GM18502 (cell line): Measurements from ENCODE around the gene QKI.
"Not testable (repeated sequence)": the region's sequence is repeated elsewhere in the genome, so short reads cannot be mapped to it uniquely, and the experiment has no call there.

ENCODE experiments used
- ATAC-seq: cut with Tn5 transposase; IDR thresholded peaks from one replicate; pipeline ENCODE4 v1.9.1; 2021; ENCODE audit warnings: mild to moderate bottlenecking; ENCODE audit not compliant: unreplicated experiment, poor library complexity

QKI gene

GRCh38 chr6:163412801-163413344 is 1.6 kb upstream of the QKI start:
- ATAC-seq: no peak

DNA sequence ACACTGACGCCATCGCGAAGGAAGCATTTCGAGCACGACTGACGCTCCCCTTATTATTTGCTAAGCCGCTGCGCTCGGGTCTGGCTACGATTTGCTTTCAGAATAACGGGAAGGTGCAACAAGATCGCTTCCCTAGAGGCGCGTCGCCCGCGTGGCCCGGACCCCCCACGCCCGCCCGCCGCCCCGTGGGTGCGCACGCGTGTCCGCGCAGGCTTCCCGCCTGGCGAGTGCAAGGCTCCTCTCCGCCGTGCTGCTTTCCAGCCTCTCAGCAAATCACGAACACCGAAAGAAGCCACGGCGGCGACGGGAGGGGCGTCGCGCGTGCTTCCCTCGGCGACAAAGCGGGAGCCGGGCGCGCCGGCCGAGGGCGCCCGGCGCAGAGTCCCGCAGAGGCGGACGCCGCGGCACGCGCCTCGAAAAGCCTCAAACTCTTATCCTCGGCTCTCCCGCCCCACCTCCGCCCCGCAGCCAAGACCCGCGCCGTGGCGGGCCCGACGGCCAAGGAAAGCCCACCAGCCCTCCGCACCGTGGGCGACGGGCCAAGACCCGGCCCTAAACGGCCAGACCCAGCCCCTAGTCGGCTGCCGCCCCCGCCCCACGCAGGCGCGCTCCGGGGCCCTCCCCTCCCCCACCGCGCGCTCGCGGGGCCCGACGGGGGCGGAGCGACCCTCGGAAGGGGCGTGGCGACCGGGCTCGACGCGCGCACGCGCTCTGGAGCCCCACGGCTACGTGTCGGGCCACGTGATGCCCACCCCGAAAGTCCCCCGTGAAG is 987 bp upstream of the QKI start:
- peak; percentile 49 for ATAC-seq

DNA sequence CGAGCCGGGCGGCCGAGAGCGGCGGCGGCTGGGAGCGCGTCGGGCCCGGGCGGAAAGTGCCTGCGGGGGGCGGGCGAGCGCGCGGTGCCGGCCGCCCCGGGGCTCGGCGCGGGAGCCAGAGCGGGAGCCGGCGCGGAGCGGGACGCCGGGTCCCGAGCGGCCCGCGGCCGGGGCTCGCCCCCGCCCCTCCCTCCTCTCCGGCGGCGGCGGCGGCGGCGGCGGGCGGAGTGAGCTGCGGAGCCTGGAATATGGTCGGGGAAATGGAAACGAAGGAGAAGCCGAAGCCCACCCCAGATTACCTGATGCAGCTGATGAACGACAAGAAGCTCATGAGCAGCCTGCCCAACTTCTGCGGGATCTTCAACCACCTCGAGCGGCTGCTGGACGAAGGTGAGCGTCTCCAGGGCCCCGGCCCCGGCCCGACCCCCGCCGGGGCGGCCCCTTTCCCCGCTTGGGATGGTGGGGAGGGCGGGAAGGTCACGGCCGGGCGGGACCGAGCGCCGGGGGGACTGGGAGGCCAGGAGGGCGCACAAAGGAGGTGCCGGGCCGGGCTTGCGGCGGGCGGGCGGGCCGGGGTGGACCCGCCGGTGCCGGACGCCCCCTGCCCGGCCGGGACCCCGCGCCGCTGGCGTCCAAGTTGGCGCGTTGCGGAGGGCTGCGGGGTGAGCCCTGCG is 565 bp downstream of the QKI start:
- peak; percentile 0 for ATAC-seq

- ATAC-seq: peak; percentile 2
Observed at GRCh38 chr6:163415620-163416556, 1.4 kb downstream of the QKI start.

GRCh38 chr6:163416557-163417253 is 2.2 kb downstream of the QKI start:
- ATAC-seq: no peak

- no peak for ATAC-seq
Observed at GRCh38 chr6:163417595-163417994, 3.1 kb downstream of the QKI start.

DNA sequence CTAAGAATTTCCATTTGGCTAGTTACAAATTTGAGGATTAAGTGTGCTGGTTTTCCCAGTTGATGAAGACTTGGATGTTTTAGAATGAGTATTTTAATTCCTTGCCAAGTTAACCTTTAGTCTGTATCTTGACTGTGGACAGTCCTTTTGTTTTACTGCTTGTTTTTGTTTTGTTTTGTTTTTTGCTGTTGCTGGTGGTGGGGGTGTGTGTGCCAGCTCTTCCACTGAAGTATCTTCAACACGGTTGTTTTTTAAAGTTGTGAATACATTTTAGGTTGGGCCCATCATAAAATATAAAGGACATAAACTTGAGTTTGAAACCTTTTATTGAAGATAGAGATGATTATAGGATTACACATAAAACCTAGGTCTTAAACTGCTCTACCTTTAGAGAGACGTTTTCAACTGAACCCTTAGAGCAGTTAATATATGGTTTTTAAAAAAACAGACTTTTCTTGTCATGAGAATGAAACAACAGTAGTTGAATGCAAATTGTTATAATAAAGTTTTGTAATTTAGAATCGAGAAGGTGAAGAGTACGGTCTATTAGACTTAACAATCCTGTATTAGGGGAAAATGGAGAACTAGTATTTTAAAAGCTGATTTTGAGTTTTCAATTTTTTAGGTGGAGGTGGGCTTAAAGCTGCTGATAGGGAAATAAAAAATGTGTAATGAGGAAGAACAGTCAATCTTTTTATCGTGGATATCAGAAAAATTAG is 4.0 kb downstream of the QKI start:
- no peak for ATAC-seq

DNA sequence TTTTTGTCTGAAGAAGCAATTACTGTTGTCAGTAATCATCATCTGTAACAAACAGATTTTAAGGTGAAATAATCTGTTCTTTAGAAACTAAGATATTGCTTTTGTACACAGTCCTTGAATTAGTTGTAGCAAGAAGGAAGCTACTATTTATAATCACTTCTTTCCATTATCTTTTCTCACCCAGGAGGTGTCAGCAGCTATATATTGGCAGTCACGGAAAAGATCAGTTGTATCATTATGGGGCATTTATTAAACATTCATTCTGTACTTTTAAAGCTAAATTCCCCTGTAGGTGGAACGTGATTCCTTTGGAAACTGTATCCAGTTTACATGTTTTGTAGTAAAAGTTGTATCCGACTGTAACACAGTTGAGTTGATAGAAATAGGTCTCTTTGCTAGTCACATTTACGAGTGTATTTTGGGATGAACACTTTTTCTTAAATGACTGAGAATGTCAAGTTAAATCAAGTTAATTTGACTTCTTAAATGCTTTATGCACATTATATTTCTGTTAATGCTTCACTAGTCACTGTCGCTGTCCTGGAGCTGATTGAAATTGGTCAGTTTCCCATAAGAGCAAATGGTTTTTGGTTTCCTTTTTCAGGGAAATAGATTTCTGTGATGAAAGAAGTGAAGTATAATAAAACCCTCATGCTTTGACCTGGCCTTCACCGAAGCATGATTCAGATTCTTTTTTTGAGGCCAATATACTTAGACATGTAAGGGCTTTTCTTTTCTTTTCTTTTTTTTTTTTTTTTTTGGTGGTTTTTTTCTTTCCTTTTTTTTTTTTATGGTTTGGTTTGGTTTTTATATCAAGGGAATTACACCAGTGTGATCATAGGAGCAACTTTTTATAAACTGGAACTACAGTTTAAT is 5.1 kb downstream of the QKI start:
- no peak for ATAC-seq

GRCh38 chr6:163420289-163420614 is 5.7 kb downstream of the QKI start:
- no peak for ATAC-seq

- ATAC-seq: no peak
Observed at GRCh38 chr6:163422550-163422949, 8.0 kb downstream of the QKI start.

DNA sequence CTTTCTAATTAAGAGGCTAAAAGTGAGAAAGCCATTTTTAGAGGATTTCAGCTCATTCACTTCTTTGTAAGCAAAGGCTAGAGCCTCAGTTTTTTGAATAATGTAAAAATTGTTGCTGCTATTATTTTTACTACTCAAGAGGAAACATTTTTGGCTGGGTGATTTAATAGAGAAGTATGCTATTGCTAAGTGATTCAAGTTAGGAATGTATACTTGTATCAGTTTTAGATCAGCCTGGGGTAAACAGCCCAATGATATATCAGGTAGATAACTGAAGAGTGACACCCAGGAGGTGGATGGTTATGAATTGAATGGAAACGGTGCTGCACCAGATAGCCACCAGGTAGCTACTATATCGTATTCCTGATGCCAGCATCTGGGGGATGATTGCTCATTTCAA is 9.2 kb downstream of the QKI start:
- no peak for ATAC-seq

- no peak for ATAC-seq
Observed at GRCh38 chr6:163427498-163428254, 13.2 kb downstream of the QKI start.

- ATAC-seq: no peak
Observed at GRCh38 chr6:163428373-163428772, 13.9 kb downstream of the QKI start.

DNA sequence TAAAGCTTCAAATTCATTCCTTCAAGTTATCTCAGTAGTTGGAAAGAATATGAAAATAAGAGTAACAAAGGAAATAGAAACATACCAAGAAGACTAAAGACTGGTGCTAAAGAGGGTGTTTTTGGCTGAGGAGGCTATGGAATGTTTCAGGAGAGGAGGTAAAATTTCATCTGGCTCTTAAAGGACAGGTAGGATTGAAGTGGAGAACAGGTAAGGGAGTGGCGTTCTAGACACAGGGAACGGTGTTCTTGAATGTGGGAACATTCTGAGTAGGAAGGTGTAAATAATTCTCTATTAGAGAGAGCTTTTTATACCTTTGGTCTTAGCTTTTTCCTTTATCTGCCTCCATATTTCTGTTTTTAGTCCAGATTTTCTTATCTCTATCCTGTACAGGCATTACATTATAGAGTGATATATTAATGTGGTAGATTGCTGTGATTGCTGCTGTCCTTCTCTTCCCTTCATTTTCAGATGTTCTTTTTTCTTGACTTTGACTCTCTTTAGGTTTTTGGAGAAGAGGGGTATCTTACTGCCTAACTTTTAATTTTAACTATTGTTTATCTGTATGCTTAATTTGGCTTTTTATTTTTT is 15.4 kb downstream of the QKI start:
- ATAC-seq: no peak

DNA sequence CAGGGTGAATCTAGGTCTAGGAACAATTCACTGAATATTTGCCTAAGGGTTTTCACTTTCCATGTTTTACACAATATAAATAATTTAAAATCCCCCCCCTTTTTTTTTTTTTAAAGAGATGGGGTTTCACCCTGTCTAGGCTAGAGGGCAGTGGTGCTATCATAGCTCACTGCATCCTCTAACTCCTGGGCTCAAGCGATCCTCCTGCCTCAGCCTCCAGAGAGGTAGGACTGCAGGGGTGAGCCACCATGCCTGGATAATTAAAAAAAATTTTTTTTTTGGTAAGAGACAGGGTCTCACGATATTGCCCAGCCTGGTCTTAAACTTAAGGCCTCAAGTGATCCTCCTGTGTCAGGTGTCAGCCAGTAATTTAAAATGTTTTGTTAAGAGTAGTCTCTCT is 17.8 kb downstream of the QKI start:
- ATAC-seq: no peak

- ATAC-seq: not testable (repeated sequence)
Observed at GRCh38 chr6:163433486-163433885, 19.0 kb downstream of the QKI start.

DNA sequence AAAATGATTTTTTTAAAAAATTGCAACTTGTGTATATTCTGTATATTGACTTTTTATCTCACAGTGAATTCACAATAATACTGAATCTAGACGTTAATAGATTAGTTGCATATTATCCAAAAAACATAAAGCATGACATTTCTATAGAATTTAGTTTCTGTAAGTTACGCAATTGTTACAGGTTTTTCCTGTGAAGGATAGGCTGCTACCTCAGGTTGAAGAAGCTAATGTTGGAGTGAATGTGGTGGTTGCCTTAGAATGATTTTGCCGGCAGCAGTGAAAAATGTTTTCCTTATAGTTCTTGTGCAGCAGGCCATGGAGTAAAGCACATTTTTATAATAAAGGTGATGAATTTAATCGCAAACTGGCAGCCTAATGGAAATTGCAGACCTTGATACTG is 20.5 kb downstream of the QKI start:
- no peak for ATAC-seq

GRCh38 chr6:163436843-163437242 is 22.3 kb downstream of the QKI start:
- no peak for ATAC-seq
